Ramos (cell line): ENCODE results near the gene ANKS1B.

Experiments
- in situ Hi-C: fragments of 300-500 bp; cut with MboI; formaldehyde crosslinking; loops from one replicate; pipeline ENCODE4 v1.14.3; 2022; ENCODE audit warnings: low sequenced_read_pairs; ENCODE audit not compliant: unreplicated experiment

The ANKS1B gene

GRCh38 chr12:99521664-99522063 is 463.1 kb downstream of the ANKS1B start:
- in situ Hi-C loops = no loop called here

DNA sequence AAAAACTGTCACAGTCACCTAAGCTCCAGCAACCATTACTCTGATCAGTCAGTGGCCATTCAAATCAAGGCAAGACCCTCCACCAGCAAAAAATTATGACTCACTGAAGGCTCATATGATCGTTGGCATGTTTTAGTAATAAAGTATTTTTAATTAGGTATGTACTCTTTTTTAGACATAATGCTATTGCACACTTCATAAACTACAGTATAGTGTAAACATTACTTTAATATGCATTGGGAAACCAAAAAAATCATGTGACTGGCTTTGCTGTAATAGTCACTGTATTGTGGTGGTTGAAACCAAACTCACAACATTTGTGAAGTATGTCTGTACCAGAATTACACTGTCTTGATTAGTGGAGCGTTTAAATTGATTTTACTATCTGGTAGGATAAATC is 471.7 kb downstream of the ANKS1B start:
- in situ Hi-C loops = no loop called here

GRCh38 chr12:99505805-99506204 is 478.9 kb downstream of the ANKS1B start:
- in situ Hi-C loops = no loop called here

GRCh38 chr12:99498756-99499155 is 486.0 kb downstream of the ANKS1B start:
- in situ Hi-C loops = no loop called here

DNA sequence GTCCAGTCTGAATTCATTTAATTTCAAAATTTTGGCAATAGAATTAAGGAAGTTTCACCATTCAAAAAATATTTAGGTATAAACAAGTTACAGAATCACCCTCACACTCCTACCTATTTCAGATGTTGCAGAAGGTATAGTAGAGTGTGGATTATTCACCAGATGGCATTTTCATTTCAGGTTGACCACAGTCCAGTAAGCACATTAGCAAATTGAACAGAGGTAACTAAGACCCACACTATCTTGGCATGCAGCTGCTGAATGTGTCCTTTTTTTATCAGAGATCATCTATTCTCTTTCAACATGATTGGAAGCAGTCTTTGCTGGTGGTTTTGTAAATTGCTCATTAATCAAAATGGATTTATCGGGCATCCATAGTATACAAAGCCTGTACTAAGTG is 488.9 kb downstream of the ANKS1B start:
- in situ Hi-C loops = no loop called here

DNA sequence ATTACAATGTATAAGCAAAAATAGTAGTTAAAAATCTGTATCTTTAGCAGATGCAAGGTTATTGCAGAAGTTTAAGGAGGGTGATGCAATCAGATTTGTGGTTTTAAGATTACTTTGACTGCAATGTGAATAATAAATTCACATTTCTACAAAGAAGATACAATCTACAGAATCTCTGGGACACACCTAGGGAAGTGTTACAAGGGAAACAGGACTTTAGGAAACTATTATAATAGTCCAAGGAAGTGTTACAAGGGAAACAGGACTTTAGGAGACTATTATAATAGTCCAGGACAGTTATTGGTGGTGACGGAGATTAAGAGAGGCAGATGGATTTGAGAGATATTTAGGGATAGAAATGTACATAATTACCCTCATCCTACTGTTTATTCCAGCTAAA is 491.5 kb downstream of the ANKS1B start:
- in situ Hi-C loops = no loop called here

GRCh38 chr12:99486277-99486676 is 498.5 kb downstream of the ANKS1B start:
- in situ Hi-C loops = no loop called here

DNA sequence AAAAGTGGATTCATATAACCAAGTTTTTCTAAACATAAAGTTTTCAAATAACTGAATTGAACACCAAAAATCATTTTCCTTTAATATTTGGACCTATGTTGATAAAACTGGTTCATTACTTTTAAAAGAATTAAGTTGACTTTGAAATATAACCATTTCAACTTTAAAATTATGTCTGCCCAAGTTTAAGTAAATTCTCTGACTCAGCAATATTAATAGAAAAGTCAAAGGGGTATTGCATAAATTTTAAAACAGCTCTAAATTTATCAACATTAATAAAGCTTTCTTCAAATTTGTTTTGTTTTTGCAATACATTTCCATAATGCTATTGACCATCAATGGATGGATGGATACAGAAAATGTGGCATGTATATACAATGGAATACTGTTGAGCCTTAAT is 505.6 kb downstream of the ANKS1B start:
- in situ Hi-C loops = no loop called here

DNA sequence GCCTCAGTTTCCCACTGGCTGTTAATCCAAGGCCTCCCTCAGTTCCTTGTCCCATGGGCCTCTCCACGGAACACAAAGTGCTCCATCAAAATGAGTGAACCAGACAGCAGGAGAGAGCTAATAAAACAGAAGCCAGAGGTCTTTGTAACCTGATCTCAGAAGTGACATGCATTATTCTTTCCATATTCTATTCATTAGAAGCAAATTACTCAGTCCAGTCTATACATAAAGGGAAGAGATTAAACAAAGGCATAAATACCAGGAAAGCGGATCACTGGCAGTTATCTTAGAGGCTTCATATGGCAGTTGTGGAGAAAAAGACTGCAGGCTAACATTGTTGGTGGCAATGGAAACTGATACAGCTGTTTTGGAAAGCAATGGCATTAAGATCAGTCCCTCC is 507.8 kb downstream of the ANKS1B start:
- in situ Hi-C loops = no loop called here

- in situ Hi-C loops = no loop called here
Measured at GRCh38 chr12:99455350-99456035, 529.2 kb downstream of the ANKS1B start.

DNA sequence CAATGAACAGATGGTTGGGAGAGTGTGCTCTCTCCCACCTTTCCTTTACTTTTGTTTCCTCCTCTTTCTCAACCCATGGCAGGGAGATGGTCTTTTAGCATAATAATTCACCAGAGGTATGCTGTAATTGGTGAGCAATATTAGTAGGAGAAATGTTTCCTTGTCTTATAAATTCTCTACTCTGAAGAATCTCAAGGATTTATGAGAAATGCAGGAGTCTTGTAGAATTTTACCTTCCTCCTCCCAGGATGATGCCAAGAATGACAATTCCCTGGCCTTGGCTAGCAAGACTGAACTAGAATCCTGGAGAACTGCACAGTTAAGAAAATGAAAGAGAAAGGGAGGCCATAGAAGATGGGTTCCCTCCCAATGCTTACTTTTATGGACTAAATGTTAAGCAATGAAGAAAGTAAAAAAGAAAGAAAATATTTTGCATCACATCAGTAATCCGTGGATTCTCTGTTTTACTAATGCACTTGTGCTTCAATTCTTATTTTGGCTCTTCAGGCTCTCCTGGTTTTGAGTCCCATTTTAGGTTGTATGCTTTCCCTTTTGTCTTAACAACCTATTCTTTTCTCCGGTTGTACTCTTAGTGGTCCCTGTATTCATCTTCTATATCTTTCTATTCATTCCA is 530.1 kb downstream of the ANKS1B start:
- in situ Hi-C loops = no loop called here

- in situ Hi-C loops = no loop called here
Measured at GRCh38 chr12:99453836-99454538, 530.7 kb downstream of the ANKS1B start.

DNA sequence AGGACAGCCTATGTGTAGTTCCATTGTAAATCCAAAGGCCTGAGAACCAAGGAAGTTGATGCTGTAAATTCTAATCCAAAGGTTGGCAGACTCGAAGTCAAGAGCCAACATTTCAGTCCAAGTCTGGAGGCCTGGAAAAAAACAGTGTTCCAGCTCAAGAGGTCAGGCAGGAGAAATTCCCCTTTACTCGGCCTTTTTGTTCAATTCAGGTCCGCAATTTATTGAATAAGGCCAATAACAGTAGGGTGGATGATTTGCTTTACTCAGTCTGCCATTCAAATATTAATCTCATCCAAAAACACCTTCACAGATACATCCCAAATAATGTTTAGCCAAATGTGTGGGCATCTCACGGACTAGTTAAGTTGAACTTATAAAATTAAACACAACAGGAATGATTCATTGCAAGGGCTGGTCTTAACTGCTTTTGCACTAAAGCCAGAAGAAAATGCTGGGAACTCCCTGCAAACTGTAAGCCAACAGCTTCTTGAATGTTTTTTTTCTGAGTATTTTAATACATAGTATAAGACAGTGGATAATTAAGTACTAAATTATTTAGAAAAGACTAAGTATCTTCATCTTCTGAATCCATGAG is 534.6 kb downstream of the ANKS1B start:
- in situ Hi-C loops = no loop called here

DNA sequence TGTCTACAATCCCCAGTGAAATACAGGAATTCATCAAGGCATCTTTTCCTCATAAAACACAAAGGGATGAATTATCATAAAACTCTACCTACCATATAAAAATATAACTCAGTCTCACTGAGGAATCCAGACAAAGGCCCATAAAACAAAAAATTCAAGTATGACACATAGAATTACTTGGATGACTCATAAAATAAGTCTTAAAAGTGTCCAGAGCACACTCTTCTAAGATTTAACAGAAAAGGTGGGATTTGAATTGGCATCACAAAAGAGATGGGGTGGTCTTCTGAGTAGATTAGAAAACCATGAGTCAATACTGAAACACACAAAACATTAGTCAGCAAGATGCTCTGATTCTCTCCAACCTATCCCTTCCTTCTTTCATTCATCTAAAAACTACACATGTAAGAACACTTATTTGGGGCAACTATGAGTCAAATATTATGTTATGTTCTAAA is 539.8 kb downstream of the ANKS1B start:
- in situ Hi-C loops = no loop called here

DNA sequence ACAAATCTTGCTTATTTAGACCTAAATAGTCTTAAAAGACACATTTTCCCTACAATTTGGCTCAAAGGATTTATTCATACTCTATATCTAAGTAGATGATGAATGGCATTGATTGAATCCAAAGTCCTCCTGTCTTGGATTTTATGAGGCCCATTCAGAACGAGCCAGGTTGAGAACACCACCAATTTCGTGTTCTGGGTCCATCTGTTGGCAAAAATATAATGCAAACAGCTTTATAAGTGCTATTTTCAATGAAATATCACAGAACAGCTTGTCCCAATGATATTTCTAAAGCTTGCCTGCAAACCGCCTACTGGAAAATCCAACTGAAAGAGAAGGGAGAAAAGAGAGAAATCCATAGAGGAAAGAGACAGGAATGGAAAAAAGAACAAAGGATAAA is 542.0 kb downstream of the ANKS1B start:
- in situ Hi-C loops = no loop called here

- in situ Hi-C loops = no loop called here
Measured at GRCh38 chr12:99439399-99439798, 545.3 kb downstream of the ANKS1B start.

DNA sequence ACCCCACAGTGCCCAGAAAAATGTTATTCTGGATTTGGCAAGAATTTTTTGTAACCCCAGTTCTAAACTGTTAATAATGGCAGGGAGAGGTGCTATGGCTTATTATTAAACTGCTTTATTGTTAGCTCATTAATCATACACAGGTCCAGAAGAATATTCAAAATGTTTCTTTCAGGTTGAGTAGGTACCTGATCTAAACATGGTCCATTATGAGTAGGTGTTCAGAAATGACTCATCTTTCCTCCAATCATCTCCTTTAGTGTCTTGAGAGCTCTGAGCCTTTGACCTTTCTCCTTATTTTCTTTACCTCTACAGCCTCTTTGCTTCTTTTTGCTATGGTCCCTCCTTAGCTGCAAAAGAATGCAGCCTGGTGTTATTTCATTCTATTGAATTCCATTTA is 548.2 kb downstream of the ANKS1B start:
- in situ Hi-C loops = no loop called here

DNA sequence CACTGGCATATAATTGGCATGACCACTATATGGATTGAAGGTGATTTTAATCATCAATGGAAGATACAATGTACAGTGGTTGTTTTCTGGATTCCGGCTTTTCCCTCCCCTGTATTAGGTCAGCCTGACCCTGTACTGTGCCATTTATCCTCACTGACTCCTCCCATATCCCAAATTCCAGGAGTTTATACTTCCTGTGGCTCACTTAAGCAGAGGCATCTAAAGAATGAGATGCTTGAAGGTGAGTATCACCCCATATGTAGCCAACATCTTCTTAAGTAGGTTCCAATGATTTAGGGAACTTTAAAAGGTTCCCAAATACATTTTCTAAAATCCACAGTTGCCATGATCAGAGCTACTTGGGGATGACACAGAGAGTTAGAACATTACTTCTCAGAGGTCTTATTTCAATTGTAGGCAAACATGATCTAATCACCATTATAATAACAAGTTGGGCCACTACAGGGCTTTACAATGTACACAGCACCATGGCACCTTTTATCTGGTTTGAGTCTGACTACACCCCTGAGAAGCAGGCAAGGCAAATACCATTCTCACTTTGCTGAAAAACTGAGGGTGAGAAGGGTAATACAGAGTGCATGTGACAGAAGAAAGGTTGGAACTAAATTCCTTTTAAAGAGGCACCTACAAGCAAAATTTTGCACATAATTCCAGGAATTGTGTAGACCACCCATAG is 549.5 kb downstream of the ANKS1B start:
- in situ Hi-C loops = no loop called here

DNA sequence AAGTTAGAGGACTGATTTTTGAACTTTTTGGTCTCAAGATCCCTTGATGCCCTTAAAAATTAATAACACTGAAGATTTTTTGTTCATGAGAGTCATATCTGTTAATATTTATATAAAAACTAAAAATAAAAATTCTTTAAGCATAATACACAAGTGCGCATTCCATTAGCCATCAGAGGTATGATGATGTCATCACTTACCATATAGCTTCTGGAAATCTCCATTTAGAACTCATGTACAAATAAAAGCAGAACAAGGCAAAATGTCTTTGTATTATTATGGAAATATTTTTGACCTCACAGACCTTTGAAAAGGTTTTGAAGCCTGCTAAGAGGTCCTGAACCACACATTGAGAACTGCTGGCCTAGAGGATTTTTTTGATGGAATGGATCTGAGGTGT is 551.6 kb downstream of the ANKS1B start:
- in situ Hi-C loops = no loop called here

DNA sequence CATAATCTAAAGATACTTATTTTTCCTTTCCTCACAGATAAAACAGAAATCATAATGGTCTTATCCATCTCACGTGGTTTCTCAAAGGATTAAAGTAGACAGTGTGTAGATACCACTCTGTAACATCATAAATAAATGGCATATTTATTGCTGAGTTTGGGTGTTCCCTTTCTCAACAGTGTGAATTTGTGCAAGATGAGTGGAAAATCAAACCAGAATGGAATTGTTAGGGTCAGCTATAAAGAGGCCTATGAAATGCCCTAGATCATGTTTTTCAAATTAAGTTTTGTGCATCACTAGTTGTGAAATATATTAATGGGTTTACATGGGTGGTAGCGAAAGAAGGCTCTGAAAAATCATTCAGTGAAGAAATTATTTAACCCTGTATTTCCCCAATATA is 553.5 kb downstream of the ANKS1B start:
- in situ Hi-C loops = no loop called here

GRCh38 chr12:99427104-99427503 is 557.6 kb downstream of the ANKS1B start:
- in situ Hi-C loops = no loop called here
